AG09319 (cell line): ENCODE data around the gene PHACTR2.

Experiments
- DNase-seq: peaks from one replicate; pipeline ENCODE4 v3.0.0-alpha.2; 2010; ENCODE audit warnings: low read depth; ENCODE audit errors: extremely low read depth
- TF ChIP-seq, protein P1 (sequence below): IDR thresholded peaks from 2 replicates; pipeline ENCODE4 v1.5.1; 2011; ENCODE audit warnings: low read depth, mild to moderate bottlenecking, inconsistent platforms, low read length, moderate library complexity

PHACTR2 gene

DNA sequence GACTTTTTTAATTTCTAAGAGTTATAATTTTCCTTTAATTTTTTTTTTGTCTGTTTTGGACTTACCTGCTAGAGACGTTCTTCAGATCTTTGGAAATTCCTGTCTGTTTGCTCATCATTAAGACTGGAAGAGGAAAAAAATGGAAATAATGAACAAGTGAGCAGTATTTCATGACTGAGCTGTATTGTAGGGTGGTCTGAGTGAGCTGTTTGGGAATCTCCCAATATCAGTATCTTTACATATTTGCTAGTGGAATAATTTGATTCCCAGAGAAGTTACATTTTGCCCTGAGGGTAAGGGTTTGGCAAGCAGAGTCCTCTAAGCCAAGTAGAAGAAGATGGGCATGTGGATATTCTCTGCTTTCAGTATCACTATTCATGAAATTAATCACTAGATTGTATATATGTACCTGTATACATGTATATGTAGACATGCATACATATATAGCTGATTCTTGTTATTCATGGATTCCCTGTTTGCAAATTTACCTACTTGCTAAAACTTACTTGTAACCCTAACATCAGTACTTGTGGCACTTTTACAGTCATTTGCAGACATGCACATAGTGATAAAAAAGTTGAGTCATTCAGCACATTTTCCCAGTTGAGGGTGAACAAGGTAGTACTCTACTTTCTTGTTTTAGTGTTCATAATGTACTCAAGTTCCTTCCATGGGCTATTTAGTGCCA, 200.0 kb downstream of the PHACTR2 start:
- TF ChIP-seq, protein P1, sequence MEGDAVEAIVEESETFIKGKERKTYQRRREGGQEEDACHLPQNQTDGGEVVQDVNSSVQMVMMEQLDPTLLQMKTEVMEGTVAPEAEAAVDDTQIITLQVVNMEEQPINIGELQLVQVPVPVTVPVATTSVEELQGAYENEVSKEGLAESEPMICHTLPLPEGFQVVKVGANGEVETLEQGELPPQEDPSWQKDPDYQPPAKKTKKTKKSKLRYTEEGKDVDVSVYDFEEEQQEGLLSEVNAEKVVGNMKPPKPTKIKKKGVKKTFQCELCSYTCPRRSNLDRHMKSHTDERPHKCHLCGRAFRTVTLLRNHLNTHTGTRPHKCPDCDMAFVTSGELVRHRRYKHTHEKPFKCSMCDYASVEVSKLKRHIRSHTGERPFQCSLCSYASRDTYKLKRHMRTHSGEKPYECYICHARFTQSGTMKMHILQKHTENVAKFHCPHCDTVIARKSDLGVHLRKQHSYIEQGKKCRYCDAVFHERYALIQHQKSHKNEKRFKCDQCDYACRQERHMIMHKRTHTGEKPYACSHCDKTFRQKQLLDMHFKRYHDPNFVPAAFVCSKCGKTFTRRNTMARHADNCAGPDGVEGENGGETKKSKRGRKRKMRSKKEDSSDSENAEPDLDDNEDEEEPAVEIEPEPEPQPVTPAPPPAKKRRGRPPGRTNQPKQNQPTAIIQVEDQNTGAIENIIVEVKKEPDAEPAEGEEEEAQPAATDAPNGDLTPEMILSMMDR: no peak
- DNase-seq: no peak

DNA sequence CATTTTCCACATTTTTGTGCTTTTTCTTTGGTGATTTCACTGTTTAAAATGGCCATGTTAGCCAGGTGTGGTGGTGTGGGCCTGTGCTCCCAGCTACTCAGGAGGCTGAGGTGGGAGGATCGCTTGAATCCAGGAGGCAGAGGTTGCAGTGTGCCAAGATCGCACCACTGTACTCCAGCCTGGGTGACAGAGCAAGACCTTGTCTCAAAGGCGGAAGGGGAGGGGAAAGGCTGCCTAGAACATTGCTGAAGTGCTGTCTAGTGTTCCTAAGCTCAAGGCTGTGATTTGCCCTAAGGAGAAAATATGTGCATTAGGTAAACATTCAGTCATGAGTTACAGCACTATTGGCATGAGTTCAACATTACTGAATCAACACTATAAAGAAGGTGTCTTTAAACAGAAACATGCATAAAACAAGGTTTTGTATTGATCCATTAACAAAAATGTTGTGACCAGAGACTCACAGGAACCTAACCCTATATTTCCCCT, 200.6 kb downstream of the PHACTR2 start:
- no peak for DNase-seq
- TF ChIP-seq, protein P1: no peak

DNA sequence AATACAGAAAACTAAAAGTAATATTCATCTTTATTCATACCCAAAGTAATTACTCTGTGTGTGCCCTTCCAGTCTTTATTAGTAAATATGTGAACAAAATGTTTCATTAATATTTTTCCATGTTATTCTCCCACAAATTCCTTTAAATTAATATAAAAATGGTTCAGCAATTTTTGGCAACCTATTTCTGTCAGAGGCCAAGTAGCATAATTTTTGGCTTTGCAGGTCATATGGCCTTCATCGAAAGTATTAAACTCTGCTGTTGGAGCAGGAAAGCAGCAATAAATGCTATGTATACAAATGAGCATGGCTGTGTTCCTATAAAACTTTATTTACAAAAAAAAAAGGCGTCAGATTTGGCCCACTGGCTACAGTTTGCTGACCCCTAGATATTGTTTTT, 202.6 kb downstream of the PHACTR2 start:
- TF ChIP-seq, protein P1: no peak
- no peak for DNase-seq
